ENCODE results near the gene LRP5. TPM values are rescaled to one million over a fixed set of nuclear protein-coding genes. Genes with fewer than 3 reads are reported as not detected.

The LRP5 gene
- total RNA-seq, 1 experiment from 2014 or later, result 129 TPM

DNA sequence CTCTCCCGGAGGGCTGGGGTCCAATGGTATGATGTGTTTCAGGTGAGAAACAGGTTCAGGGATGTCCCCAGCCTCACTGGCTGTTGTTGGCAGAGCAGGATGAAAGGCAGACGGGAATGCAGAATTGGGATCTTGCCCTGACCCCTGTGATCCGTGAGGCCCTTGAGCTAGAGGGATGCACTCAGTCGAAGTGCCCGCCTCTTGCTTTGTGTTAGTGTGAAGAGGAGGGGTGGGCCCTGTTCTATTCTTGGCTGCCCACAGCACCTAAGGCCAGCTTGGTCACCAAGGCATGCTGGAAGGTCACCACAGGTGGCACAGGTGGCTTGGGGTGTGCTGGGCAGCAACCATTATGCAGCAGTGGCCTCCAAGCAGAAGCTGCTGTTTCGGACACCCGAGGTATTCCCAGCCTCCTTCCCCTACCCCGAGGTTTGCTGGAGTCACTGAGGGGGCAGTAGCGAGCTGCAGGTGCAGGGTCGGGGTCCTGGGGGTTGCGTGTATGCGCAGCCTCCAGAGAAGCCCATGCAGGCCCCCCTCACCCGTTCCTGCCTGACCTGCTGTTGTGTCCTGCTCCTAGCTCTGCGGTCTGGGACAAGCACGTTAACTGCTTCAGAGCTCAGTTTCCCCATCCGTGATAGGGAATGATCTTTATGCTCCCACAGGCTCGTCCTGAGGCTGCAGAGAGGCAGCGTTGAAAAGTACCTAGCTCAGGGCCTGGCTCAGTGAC lies 13.0 kb downstream of the LRP5 start:
- Histone ChIP-seq H2AFZ (no peak overlapping the region), H3K36me3 (ENCODE audit: low read depth) (0 out of 2 replicates have a peak, but pooled peaks cover 4% of the 10 kb centered on the region), H4K20me1 (ENCODE audit: insufficient read depth) (peaks cover 68% of the 10 kb centered on the region), H3F3A (ENCODE audit: insufficient read depth, low read depth) (peaks cover 5% of the 10 kb centered on the region; the same call in 1 of the 2 replicates), H3K79me2 (ENCODE audit: low read depth) (peaks cover 92% of the 10 kb centered on the region), H3K4me2 (no peak overlapping the region), H3K9me2 (ENCODE audit: insufficient read depth) (no peaks in the 10 kb centered on the region), H3K27ac (no peak overlapping the region), H3K4me3 (no peak overlapping the region), H3K9me3 (ENCODE audit: insufficient read depth, low read depth) (no peaks in the 10 kb centered on the region), H3K27me3 (ENCODE audit: insufficient read depth, low read depth) (no peaks in the 10 kb centered on the region), H3K4me1 (replicated peaks; ENCODE audit: insufficient read depth) (no peaks in the 10 kb centered on the region)
- CTCF ChIA-PET, result no interaction called here
- DNase-seq, result no peak
- POLR2A ChIA-PET (ENCODE audit: unreplicated experiment), result no interaction called here
- TF ChIP-seq, protein P1, sequence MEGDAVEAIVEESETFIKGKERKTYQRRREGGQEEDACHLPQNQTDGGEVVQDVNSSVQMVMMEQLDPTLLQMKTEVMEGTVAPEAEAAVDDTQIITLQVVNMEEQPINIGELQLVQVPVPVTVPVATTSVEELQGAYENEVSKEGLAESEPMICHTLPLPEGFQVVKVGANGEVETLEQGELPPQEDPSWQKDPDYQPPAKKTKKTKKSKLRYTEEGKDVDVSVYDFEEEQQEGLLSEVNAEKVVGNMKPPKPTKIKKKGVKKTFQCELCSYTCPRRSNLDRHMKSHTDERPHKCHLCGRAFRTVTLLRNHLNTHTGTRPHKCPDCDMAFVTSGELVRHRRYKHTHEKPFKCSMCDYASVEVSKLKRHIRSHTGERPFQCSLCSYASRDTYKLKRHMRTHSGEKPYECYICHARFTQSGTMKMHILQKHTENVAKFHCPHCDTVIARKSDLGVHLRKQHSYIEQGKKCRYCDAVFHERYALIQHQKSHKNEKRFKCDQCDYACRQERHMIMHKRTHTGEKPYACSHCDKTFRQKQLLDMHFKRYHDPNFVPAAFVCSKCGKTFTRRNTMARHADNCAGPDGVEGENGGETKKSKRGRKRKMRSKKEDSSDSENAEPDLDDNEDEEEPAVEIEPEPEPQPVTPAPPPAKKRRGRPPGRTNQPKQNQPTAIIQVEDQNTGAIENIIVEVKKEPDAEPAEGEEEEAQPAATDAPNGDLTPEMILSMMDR (conservative IDR thresholded peaks at IDR 0.05), result no peak
- no peak for TF ChIP-seq EZH2 (IDR thresholded peaks at IDR 0.05; ENCODE audit: low read depth)
- no TSS peak for BruUV-seq (replicated peaks)
- intact Hi-C loops (cut with micrococcal nuclease; ENCODE audit: unreplicated experiment), result no loop called here

DNA sequence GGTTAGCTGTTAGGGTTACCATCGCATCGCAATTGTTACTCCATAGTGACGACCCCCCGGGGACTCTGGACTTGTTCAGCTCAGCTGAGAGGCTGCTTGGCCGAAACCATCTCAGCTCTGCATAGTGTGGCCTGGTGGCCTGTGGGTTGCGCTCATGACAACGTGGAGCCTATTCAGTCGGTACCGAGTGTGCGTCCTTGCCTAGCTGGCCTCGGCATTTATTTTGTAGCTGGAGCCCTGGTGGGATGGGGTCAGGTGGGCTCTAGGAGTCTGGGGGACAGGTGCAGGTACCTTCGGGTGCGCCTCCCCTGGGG lies 13.5 kb downstream of the LRP5 start:
- peaks cover 5% of the 10 kb centered on the region; the same call in 1 of the 2 replicates for H3F3A ChIP-seq (ENCODE audit: insufficient read depth, low read depth)
- TF ChIP-seq EZH2 (IDR thresholded peaks at IDR 0.05; ENCODE audit: low read depth), result no peak
- TF ChIP-seq, protein P1 (conservative IDR thresholded peaks at IDR 0.05), result no peak
- no peaks in the 10 kb centered on the region for H3K9me2 ChIP-seq (ENCODE audit: insufficient read depth)
- peaks cover 72% of the 10 kb centered on the region for H4K20me1 ChIP-seq (ENCODE audit: insufficient read depth)
- no peaks in the 10 kb centered on the region for H3K27me3 ChIP-seq (ENCODE audit: insufficient read depth, low read depth)
- CTCF ChIA-PET, result no interaction called here
- no peak for DNase-seq
- POLR2A ChIA-PET (ENCODE audit: unreplicated experiment), result no interaction called here
- no peak overlapping the region for H2AFZ ChIP-seq
- no peak overlapping the region for H3K4me3 ChIP-seq
- no peak overlapping the region for H3K27ac ChIP-seq
- H3K4me2 ChIP-seq, result no peak overlapping the region
- 0 out of 2 replicates have a peak, but pooled peaks cover 4% of the 10 kb centered on the region for H3K36me3 ChIP-seq (ENCODE audit: low read depth)
- BruUV-seq (replicated peaks), result no TSS peak
- no peaks in the 10 kb centered on the region for H3K9me3 ChIP-seq (ENCODE audit: insufficient read depth, low read depth)
- no peaks in the 10 kb centered on the region for H3K4me1 ChIP-seq (replicated peaks; ENCODE audit: insufficient read depth)
- H3K79me2 ChIP-seq (ENCODE audit: low read depth), result peaks cover 91% of the 10 kb centered on the region
- intact Hi-C loops (cut with micrococcal nuclease; ENCODE audit: unreplicated experiment), result no loop called here

DNA sequence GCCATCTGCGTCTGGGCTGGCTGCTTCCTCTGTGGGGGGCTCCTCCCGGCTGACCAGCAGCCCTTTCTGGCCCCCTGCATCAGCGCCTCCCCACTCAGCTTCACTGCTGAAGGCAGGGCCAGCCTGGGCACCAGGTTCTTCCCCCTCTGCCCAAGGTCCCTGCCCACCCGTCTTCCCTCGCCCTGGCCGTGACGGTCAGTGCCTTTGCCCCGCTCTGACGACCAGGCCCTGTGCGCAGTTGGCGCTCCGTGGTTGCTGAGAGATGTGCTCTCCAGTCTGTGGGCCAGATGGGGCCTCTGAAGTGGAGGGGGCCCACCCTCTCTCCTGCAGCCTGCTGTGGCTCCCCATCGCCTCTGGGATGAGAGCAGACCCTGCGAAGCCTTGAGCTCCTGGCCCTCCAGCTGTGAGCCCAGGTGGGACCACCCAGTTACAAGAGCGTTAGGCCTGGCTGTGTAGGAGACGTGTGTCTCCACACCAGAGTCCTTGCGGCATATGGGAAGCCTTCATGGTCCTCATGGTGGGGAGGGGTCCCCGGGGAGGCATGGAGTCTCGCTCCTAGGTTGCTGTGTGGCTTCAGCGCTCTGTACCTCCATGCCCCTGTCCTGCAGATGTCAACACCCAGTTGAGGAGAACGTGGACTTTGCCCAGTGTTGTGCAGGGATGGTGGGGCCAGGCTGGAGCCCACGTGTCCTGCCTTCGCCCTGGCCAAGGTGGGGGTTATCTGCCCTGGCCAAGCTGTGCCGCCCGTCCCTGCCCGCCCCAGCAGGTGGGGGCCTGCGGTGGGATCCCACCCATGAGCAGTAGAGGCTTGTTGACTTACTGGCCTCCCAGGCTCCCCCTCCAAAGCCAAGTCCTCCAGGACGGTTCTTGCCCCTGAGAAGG lies 14.2 kb downstream of the LRP5 start:
- ChIA-PET POLR2A (ENCODE audit: unreplicated experiment) (no interaction called here), CTCF (no interaction called here)
- Histone ChIP-seq H4K20me1 (ENCODE audit: insufficient read depth) (peaks cover 69% of the 10 kb centered on the region), H3K79me2 (ENCODE audit: low read depth) (peaks cover 86% of the 10 kb centered on the region), H3K4me3 (no peak overlapping the region), H3K27me3 (ENCODE audit: insufficient read depth, low read depth) (no peaks in the 10 kb centered on the region), H3K27ac (no peak overlapping the region), H2AFZ (no peak overlapping the region), H3K36me3 (ENCODE audit: low read depth) (0 out of 2 replicates have a peak, but pooled peaks cover 4% of the 10 kb centered on the region), H3K4me2 (no peak overlapping the region), H3K9me2 (ENCODE audit: insufficient read depth) (no peaks in the 10 kb centered on the region), H3F3A (ENCODE audit: insufficient read depth, low read depth) (no peaks in the 10 kb centered on the region), H3K9me3 (ENCODE audit: insufficient read depth, low read depth) (no peaks in the 10 kb centered on the region), H3K4me1 (replicated peaks; ENCODE audit: insufficient read depth) (no peaks in the 10 kb centered on the region)
- BruUV-seq (replicated peaks), result no TSS peak
- DNase-seq, result no peak
- intact Hi-C loops (cut with micrococcal nuclease; ENCODE audit: unreplicated experiment), result no loop called here
- no peak for TF ChIP-seq EZH2 (IDR thresholded peaks at IDR 0.05; ENCODE audit: low read depth)
- TF ChIP-seq, protein P1 (conservative IDR thresholded peaks at IDR 0.05), result no peak
